GM23338 (cell line): ENCODE data around the gene TUBA1B. TPM values are rescaled to one million over a fixed set of nuclear protein-coding genes. Genes with fewer than 3 reads are reported as not detected.

Experiments
- ATAC-seq: fragments of 200-7000 bp; cut with Tn5 transposase; 3 replicates; pipeline ENCODE4 v1.9.1; 2020
- DNase-seq: peaks from one replicate; pipeline ENCODE4 v3.0.0-alpha.2; 2015; ENCODE audit warnings: low spot score
- H2AFZ ChIP-seq: fragments of 200-600 bp; sonication (generic); 2 replicates; pipeline ENCODE4 v1.8.0; 2016; ENCODE audit warnings: antibody characterized with exemption, mild to moderate bottlenecking, moderate library complexity
- H3F3A ChIP-seq: fragments of 200-600 bp; sonication (generic); replicated peaks from 2 replicates; pipeline ENCODE4 v1.8.0; 2017; ENCODE audit warnings: antibody characterized with exemption, mixed run types, low read depth
- H3K27ac ChIP-seq: fragments of 200-600 bp; sonication (generic); 2 replicates; pipeline ENCODE4 v1.6.1; 2016; ENCODE audit warnings: low read depth
- H3K27me3 ChIP-seq: fragments of 200-600 bp; sonication (generic); 2 replicates; pipeline ENCODE4 v1.8.0; 2016; ENCODE audit warnings: mild to moderate bottlenecking, mixed run types, moderate library complexity; ENCODE audit not compliant: insufficient read depth
- H3K36me3 ChIP-seq: fragments of 200-600 bp; sonication (generic); 2 replicates; pipeline ENCODE4 v1.8.0; 2016; ENCODE audit warnings: mild to moderate bottlenecking; ENCODE audit not compliant: insufficient read depth
- H3K4me1 ChIP-seq: fragments of 200-600 bp; sonication (generic); 2 replicates; pipeline ENCODE4 v1.8.0; 2016; ENCODE audit warnings: mild to moderate bottlenecking, moderate library complexity; ENCODE audit not compliant: insufficient read depth
- H3K4me2 ChIP-seq: fragments of 200-600 bp; sonication (generic); 2 replicates; pipeline ENCODE4 v1.7.1; 2017; ENCODE audit warnings: mixed run types
- H3K4me3 ChIP-seq: fragments of 200-600 bp; sonication (generic); 2 replicates; pipeline ENCODE4 v1.6.1; 2016; ENCODE audit warnings: mixed run types
- H3K79me2 ChIP-seq: fragments of 200-600 bp; sonication (generic); replicated peaks from 2 replicates; pipeline ENCODE4 v1.8.0; 2017; ENCODE audit warnings: mild to moderate bottlenecking; ENCODE audit not compliant: insufficient read depth
- H3K9me2 ChIP-seq: fragments of 200-600 bp; sonication (generic); 2 replicates; pipeline ENCODE4 v1.8.0; 2017; ENCODE audit not compliant: insufficient read depth
- H4K20me1 ChIP-seq: fragments of 200-600 bp; sonication (generic); replicated peaks from 2 replicates; pipeline ENCODE4 v1.8.0; 2017; ENCODE audit warnings: mild to moderate bottlenecking; ENCODE audit not compliant: insufficient read depth
- H3K27ac Mint-ChIP-seq: 2 replicates; pipeline ENCODE4 v1.8.0; 2020; ENCODE audit warnings: inconsistent platforms, mild to moderate bottlenecking, moderate library complexity, mixed read lengths
- H3K27me3 Mint-ChIP-seq: 3 replicates; pipeline ENCODE4 v1.8.0; 2022; ENCODE audit warnings: low read depth, mild to moderate bottlenecking, moderate library complexity, mixed read lengths, inconsistent platforms; ENCODE audit not compliant: insufficient read depth, poor library complexity
- H3K36me3 Mint-ChIP-seq: 3 replicates; pipeline ENCODE4 v1.8.0; 2021; ENCODE audit warnings: low read depth, mild to moderate bottlenecking, inconsistent platforms, moderate library complexity, mixed read lengths
- H3K4me1 Mint-ChIP-seq: 3 replicates; pipeline ENCODE4 v1.8.0; 2020; ENCODE audit warnings: mild to moderate bottlenecking, inconsistent platforms, mixed read lengths
- H3K4me3 Mint-ChIP-seq: 3 replicates; pipeline ENCODE4 v1.8.0; 2021; ENCODE audit warnings: moderate library complexity, mild to moderate bottlenecking, inconsistent platforms, mixed read lengths
- H3K9me3 Mint-ChIP-seq: 3 replicates; pipeline ENCODE4 v1.8.0; 2020; ENCODE audit warnings: moderate library complexity, mild to moderate bottlenecking, inconsistent platforms, mixed read lengths
- CREB1 ChIP-seq: fragments of 250-450 bp; sonication (Bioruptor Pico); IDR thresholded peaks from 2 replicates; pipeline ENCODE4 v1.5.0; 2020; ENCODE audit warnings: low read depth, mild to moderate bottlenecking, moderate library complexity
- CTCF ChIP-seq, 2 experiments: fragments of 200-600 bp in 1 of 2; sonication (generic) in 1 of 2; conservative IDR thresholded peaks; 2 replicates each; pipeline versions ENCODE4 v1.5.1 to v1.6.1; 2016 to 2017; ENCODE audit warnings: antibody characterized with exemption in 2 of 2, low read depth in 2 of 2, mild to moderate bottlenecking in 2 of 2, moderate library complexity in 1 of 2
- ETS1 ChIP-seq: IDR thresholded peaks from 2 replicates; pipeline ENCODE4 v1.6.1; 2016; ENCODE audit warnings: antibody characterized with exemption
- EZH2 ChIP-seq: fragments of 200-600 bp; sonication (generic); IDR thresholded peaks from one replicate; pipeline ENCODE4 v1.8.0; 2017; ENCODE audit warnings: antibody characterized with exemption, mild to moderate bottlenecking, low read depth; ENCODE audit not compliant: unreplicated experiment
- EZH2phosphoT487 ChIP-seq: fragments of 200-600 bp; sonication (generic); IDR thresholded peaks from one replicate; pipeline ENCODE4 v1.8.1; 2018; ENCODE audit warnings: antibody characterized with exemption; ENCODE audit not compliant: unreplicated experiment
- JUNB ChIP-seq: IDR thresholded peaks from one replicate; pipeline ENCODE4 v1.6.1; 2016; ENCODE audit warnings: antibody characterized with exemption; ENCODE audit not compliant: unreplicated experiment
- POLR2AphosphoS5 ChIP-seq: IDR thresholded peaks from 2 replicates; pipeline ENCODE4 v1.6.1; 2016; ENCODE audit warnings: antibody characterized with exemption, low read depth
- REST ChIP-seq: IDR thresholded peaks from one replicate; pipeline ENCODE4 v1.6.1; 2018; ENCODE audit warnings: antibody characterized with exemption; ENCODE audit not compliant: unreplicated experiment
- ZNF114 ChIP-seq: fragments of 250-450 bp; sonication (Bioruptor Pico); IDR thresholded peaks from 2 replicates; pipeline ENCODE4 v1.5.0; 2020; ENCODE audit warnings: mild to moderate bottlenecking, moderate library complexity
- ZNF331 ChIP-seq: fragments of 250-450 bp; sonication (Bioruptor Pico); IDR thresholded peaks from 2 replicates; pipeline ENCODE4 v1.5.0; 2020; ENCODE audit warnings: low read depth, mild to moderate bottlenecking, moderate library complexity
- ZNF462 ChIP-seq: fragments of 250-450 bp; sonication (Bioruptor Pico); IDR thresholded peaks from 2 replicates; pipeline ENCODE4 v1.5.0; 2020; ENCODE audit warnings: mild to moderate bottlenecking, moderate library complexity
- polyA plus RNA-seq: library from polyadenylated mRNA; unstranded; fragments of >200 nt; fragmentation: Nextera tagmentation; extraction: Ambion mirVana; gene quantifications from 2 replicates; pipeline ENCODE4 v1.2.1, GENCODE V29; 2016
- total RNA-seq: library from RNA; depleted of rRNA; stranded (reverse); fragments of >200 nt; shearing (Covaris generic); gene quantifications from 2 replicates; pipeline ENCODE4 v1.2.3, GENCODE V29; 2014

TUBA1B gene
- total and polyA plus RNA-seq, 2 experiments from 2014 or later, result 1,116 to 2,718 TPM

- Mint-ChIP-seq H3K36me3 (no peaks in the 10 kb centered on the region), H3K27ac (no peak overlapping the region), H3K9me3 (no peaks in the 10 kb centered on the region), H3K4me3 (no peak overlapping the region), H3K4me1 (peaks cover 8% of the 10 kb centered on the region; the same call in 1 of the 3 replicates), H3K27me3 (peaks cover 2% of the 10 kb centered on the region)
- Histone ChIP-seq H3K9me2 (no peaks in the 10 kb centered on the region), H3K79me2 (no peaks in the 10 kb centered on the region), H3F3A (no peaks in the 10 kb centered on the region), H4K20me1 (no peaks in the 10 kb centered on the region), H3K27ac (no peak overlapping the region), H3K27me3 (no peaks in the 10 kb centered on the region), H3K4me2 (no peak overlapping the region), H2AFZ (no peak overlapping the region), H3K4me1 (no peaks in the 10 kb centered on the region), H3K4me3 (no peak overlapping the region), H3K36me3 (no peaks in the 10 kb centered on the region)
- no peak for ATAC-seq
- no peak for DNase-seq
- TF ChIP-seq ZNF331 (CRISPR knock-in tag) (no peak), REST (no peak), CTCF (conservative IDR thresholded peaks at IDR 0.05; ENCODE audit: low read depth in 2 of 2) (no peak), JUNB (no peak), ZNF462 (no peak), EZH2 (no peak), CREB1 (CRISPR knock-in tag) (no peak), ZNF114 (CRISPR knock-in tag) (no peak), EZH2phosphoT487 (no peak), ETS1 (no peak), POLR2AphosphoS5 (no peak)
Measured at GRCh38 chr12:49161092-49161795, 30.0 kb upstream of the TUBA1B start.
